Activated B cell treated with CpG ODN at 0.5 μM for 24 hours (primary cell): Measurements from ENCODE around the gene GORASP2. TPM values are rescaled to one million over a fixed set of nuclear protein-coding genes. Genes with fewer than 3 reads are reported as not detected.

Source experiments
- ATAC-seq: fragments of 200-7000 bp; cut with Tn5 transposase; one replicate; pipeline ENCODE4 v1.10.0; 2021; ENCODE audit warnings: low read depth, mild to moderate bottlenecking, moderate library complexity
- CTCF ChIA-PET: fragments of 350-600 bp; sonication (Branson Sonifier 250); formaldehyde crosslinking; loops from one replicate; lab custom pipeline; 2021; ENCODE audit warnings: antibody characterized with exemption; lab: Charles Lee
- POLR2A ChIA-PET: fragments of 350-600 bp; sonication (Branson Sonifier 250); formaldehyde crosslinking; loops from one replicate; lab custom pipeline; 2021; ENCODE audit warnings: antibody characterized with exemption; lab: Charles Lee
- DNase-seq: peaks from one replicate; pipeline ENCODE4 v3.0.0; 2022
- H3K27ac Mint-ChIP-seq: one replicate; pipeline ENCODE4 v1.8.0; 2020; ENCODE audit warnings: mixed read lengths
- H3K27me3 Mint-ChIP-seq: one replicate; pipeline ENCODE4 v1.8.0; 2021; ENCODE audit warnings: mixed read lengths
- H3K36me3 Mint-ChIP-seq: one replicate; pipeline ENCODE4 v1.8.0; 2021; ENCODE audit warnings: low read depth, mixed read lengths
- H3K4me1 Mint-ChIP-seq: one replicate; pipeline ENCODE4 v1.8.0; 2021; ENCODE audit warnings: mixed read lengths
- H3K4me3 Mint-ChIP-seq: one replicate; pipeline ENCODE4 v1.8.0; 2020; ENCODE audit warnings: mild to moderate bottlenecking, mixed read lengths
- H3K9me3 Mint-ChIP-seq: one replicate; pipeline ENCODE4 v1.8.0; 2020; ENCODE audit warnings: mixed read lengths
- CTCF ChIP-seq: fragments of 200-600 bp; IDR thresholded peaks from one replicate; pipeline ENCODE4 v1.8.0; 2022; ENCODE audit warnings: antibody characterized with exemption, mild to moderate bottlenecking
- intact Hi-C: fragments of 100-400 bp; cut with micrococcal nuclease; formaldehyde crosslinking; loops from one replicate; pipeline ENCODE4 v1.15.1; 2024
- total RNA-seq: library from RNA; stranded (reverse); gene quantifications from 2 replicates; pipeline ENCODE4 v1.2.3, GENCODE V29; 2022

Gene GORASP2
- total RNA-seq, 1 donor from 2014 or later, result 60.7 TPM

DNA sequence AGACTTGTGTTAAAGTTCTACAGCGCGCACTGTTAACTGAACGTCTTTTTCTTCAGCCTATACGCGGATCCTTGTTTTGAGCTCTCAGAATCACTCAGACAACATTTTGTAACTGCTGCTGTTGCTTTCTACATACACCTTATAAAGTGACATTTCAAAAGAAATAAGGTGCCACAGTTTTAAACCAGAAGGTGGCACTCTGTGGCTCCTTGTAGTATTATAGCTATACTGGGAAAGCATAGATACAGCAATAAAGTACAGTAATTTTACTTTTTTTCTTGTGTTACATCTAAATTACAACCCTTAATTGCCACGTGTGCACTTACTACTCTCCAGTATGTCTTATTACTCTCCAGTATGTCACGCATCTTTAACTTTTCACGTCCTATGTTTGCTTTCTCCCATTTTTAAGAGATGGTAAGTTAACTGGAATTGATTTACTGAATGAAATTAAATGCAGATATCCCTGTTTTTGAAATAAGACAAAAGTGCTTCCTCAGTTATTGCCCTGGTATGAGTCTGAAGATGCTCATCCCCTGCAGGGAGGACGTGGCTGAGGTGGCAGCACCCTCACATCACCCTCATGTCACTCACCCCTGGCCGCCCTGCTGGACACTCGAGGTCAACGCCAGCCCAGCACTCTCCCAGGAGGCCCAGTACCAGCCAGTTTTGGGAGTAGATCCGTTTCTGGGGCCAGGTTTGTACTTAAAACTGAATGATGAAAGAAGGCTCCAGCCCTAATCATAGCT is 37.8 kb downstream of the GORASP2 start:
- ChIA-PET CTCF (interaction anchor here (0.7 to 1.4 kb wide), 2 partner anchors 38 to 326 kb away, joined by 3 to 4 read pairs; partner anchors contain the start of gene GORASP2), POLR2A (interaction anchor here (0.5 to 0.7 kb wide), 2 partner anchors 46 to 624 kb away, joined by 4 to 6 read pairs; no protein-coding TSS in a partner anchor)
- Mint-ChIP-seq H3K4me1 (no peaks in the 10 kb centered on the region), H3K4me3 (no peak overlapping the region), H3K9me3 (no peaks in the 10 kb centered on the region), H3K27ac (no peak overlapping the region), H3K36me3 (peaks cover 58% of the 10 kb centered on the region), H3K27me3 (no peaks in the 10 kb centered on the region)
- TF ChIP-seq CTCF, result no peak
- no peak for ATAC-seq
- intact Hi-C loops, result no loop called here
- DNase-seq, result no peak

DNA sequence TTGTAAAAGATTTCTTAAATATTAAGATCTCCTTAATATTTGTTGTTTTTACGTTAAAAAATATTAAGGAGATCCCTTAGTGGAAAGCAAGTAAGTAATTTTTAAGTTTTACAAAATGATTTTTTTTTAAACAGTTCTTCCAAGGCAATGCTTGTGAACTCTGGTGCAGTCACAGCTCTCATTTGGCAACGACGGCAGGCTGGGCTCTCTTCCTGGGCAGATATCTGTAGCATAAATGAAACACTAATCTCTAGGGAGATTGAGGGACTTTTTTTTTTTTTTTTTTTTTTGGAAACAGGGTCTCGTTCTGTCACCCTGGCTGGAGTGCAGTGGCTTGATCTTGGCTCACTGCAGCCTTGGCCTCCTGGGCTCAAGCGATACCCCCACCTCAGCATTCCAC is 38.5 kb downstream of the GORASP2 start:
- H3K4me3 Mint-ChIP-seq, result no peak overlapping the region
- CTCF ChIA-PET, result interaction anchor here (1.4 kb wide), 1 partner anchor 39 kb away, joined by 4 read pairs; the partner anchor contains the start of gene GORASP2
- H3K9me3 Mint-ChIP-seq, result no peaks in the 10 kb centered on the region
- POLR2A ChIA-PET, result interaction anchor here (0.7 kb wide), 1 partner anchor 623 kb away, joined by 6 read pairs; no protein-coding TSS in a partner anchor
- H3K27ac Mint-ChIP-seq, result no peak overlapping the region
- H3K4me1 Mint-ChIP-seq, result no peaks in the 10 kb centered on the region
- ATAC-seq (no peak), DNase-seq (no peak)
- intact Hi-C loops, result no loop called here
- TF ChIP-seq CTCF, result no peak
- no peaks in the 10 kb centered on the region for H3K27me3 Mint-ChIP-seq
- H3K36me3 Mint-ChIP-seq, result peaks cover 51% of the 10 kb centered on the region

GRCh38 chr2:170968205-170969003 is 39.4 kb downstream of the GORASP2 start:
- ATAC-seq (no peak), DNase-seq (no peak)
- no peak overlapping the region for H3K4me3 Mint-ChIP-seq
- POLR2A ChIA-PET, result no interaction called here
- H3K27ac Mint-ChIP-seq, result no peak overlapping the region
- no peak for TF ChIP-seq CTCF
- H3K27me3 Mint-ChIP-seq, result no peaks in the 10 kb centered on the region
- H3K4me1 Mint-ChIP-seq, result peaks cover 5% of the 10 kb centered on the region
- CTCF ChIA-PET, result no interaction called here
- H3K36me3 Mint-ChIP-seq, result peaks cover 44% of the 10 kb centered on the region
- no peaks in the 10 kb centered on the region for H3K9me3 Mint-ChIP-seq
- intact Hi-C loops, result no loop called here

GRCh38 chr2:170969030-170969429 is 40.0 kb downstream of the GORASP2 start:
- Mint-ChIP-seq H3K36me3 (peaks cover 40% of the 10 kb centered on the region), H3K9me3 (no peaks in the 10 kb centered on the region), H3K27ac (no peak overlapping the region), H3K4me1 (peaks cover 7% of the 10 kb centered on the region), H3K4me3 (no peak overlapping the region), H3K27me3 (no peaks in the 10 kb centered on the region)
- POLR2A ChIA-PET, result no interaction called here
- TF ChIP-seq CTCF, result no peak
- ATAC-seq (no peak), DNase-seq (no peak)
- intact Hi-C loops, result no loop called here
- CTCF ChIA-PET, result no interaction called here
